GM23338 (cell line): ENCODE measurements around the gene FIGN. TPM values are rescaled to one million over a fixed set of nuclear protein-coding genes. Genes with fewer than 3 reads are reported as not detected.
A peak's percentile ranks its signal among the peaks of the same experiment; 100 is the strongest.

ENCODE experiments used
- ATAC-seq: fragments of 200-7000 bp; cut with Tn5 transposase; 3 replicates; pipeline ENCODE4 v1.9.1; 2020
- DNase-seq: peaks from one replicate; pipeline ENCODE4 v3.0.0-alpha.2; 2015; ENCODE audit warnings: low spot score
- H2AFZ ChIP-seq: fragments of 200-600 bp; sonication (generic); 2 replicates; pipeline ENCODE4 v1.8.0; 2016; ENCODE audit warnings: antibody characterized with exemption, mild to moderate bottlenecking, moderate library complexity
- H3F3A ChIP-seq: fragments of 200-600 bp; sonication (generic); replicated peaks from 2 replicates; pipeline ENCODE4 v1.8.0; 2017; ENCODE audit warnings: antibody characterized with exemption, mixed run types, low read depth
- H3K27ac ChIP-seq: fragments of 200-600 bp; sonication (generic); 2 replicates; pipeline ENCODE4 v1.6.1; 2016; ENCODE audit warnings: low read depth
- H3K27me3 ChIP-seq: fragments of 200-600 bp; sonication (generic); 2 replicates; pipeline ENCODE4 v1.8.0; 2016; ENCODE audit warnings: mild to moderate bottlenecking, mixed run types, moderate library complexity; ENCODE audit not compliant: insufficient read depth
- H3K36me3 ChIP-seq: fragments of 200-600 bp; sonication (generic); 2 replicates; pipeline ENCODE4 v1.8.0; 2016; ENCODE audit warnings: mild to moderate bottlenecking; ENCODE audit not compliant: insufficient read depth
- H3K4me1 ChIP-seq: fragments of 200-600 bp; sonication (generic); 2 replicates; pipeline ENCODE4 v1.8.0; 2016; ENCODE audit warnings: mild to moderate bottlenecking, moderate library complexity; ENCODE audit not compliant: insufficient read depth
- H3K4me2 ChIP-seq: fragments of 200-600 bp; sonication (generic); 2 replicates; pipeline ENCODE4 v1.7.1; 2017; ENCODE audit warnings: mixed run types
- H3K4me3 ChIP-seq: fragments of 200-600 bp; sonication (generic); 2 replicates; pipeline ENCODE4 v1.6.1; 2016; ENCODE audit warnings: mixed run types
- H3K79me2 ChIP-seq: fragments of 200-600 bp; sonication (generic); replicated peaks from 2 replicates; pipeline ENCODE4 v1.8.0; 2017; ENCODE audit warnings: mild to moderate bottlenecking; ENCODE audit not compliant: insufficient read depth
- H3K9me2 ChIP-seq: fragments of 200-600 bp; sonication (generic); 2 replicates; pipeline ENCODE4 v1.8.0; 2017; ENCODE audit not compliant: insufficient read depth
- H4K20me1 ChIP-seq: fragments of 200-600 bp; sonication (generic); replicated peaks from 2 replicates; pipeline ENCODE4 v1.8.0; 2017; ENCODE audit warnings: mild to moderate bottlenecking; ENCODE audit not compliant: insufficient read depth
- H3K27ac Mint-ChIP-seq: 2 replicates; pipeline ENCODE4 v1.8.0; 2020; ENCODE audit warnings: inconsistent platforms, mild to moderate bottlenecking, moderate library complexity, mixed read lengths
- H3K27me3 Mint-ChIP-seq: 3 replicates; pipeline ENCODE4 v1.8.0; 2022; ENCODE audit warnings: low read depth, mild to moderate bottlenecking, moderate library complexity, mixed read lengths, inconsistent platforms; ENCODE audit not compliant: insufficient read depth, poor library complexity
- H3K36me3 Mint-ChIP-seq: 3 replicates; pipeline ENCODE4 v1.8.0; 2021; ENCODE audit warnings: low read depth, mild to moderate bottlenecking, inconsistent platforms, moderate library complexity, mixed read lengths
- H3K4me1 Mint-ChIP-seq: 3 replicates; pipeline ENCODE4 v1.8.0; 2020; ENCODE audit warnings: mild to moderate bottlenecking, inconsistent platforms, mixed read lengths
- H3K4me3 Mint-ChIP-seq: 3 replicates; pipeline ENCODE4 v1.8.0; 2021; ENCODE audit warnings: moderate library complexity, mild to moderate bottlenecking, inconsistent platforms, mixed read lengths
- H3K9me3 Mint-ChIP-seq: 3 replicates; pipeline ENCODE4 v1.8.0; 2020; ENCODE audit warnings: moderate library complexity, mild to moderate bottlenecking, inconsistent platforms, mixed read lengths
- CREB1 ChIP-seq: fragments of 250-450 bp; sonication (Bioruptor Pico); IDR thresholded peaks from 2 replicates; pipeline ENCODE4 v1.5.0; 2020; ENCODE audit warnings: low read depth, mild to moderate bottlenecking, moderate library complexity
- CTCF ChIP-seq, 2 experiments: fragments of 200-600 bp in 1 of 2; sonication (generic) in 1 of 2; conservative IDR thresholded peaks; 2 replicates each; pipeline versions ENCODE4 v1.5.1 to v1.6.1; 2016 to 2017; ENCODE audit warnings: antibody characterized with exemption in 2 of 2, low read depth in 2 of 2, mild to moderate bottlenecking in 2 of 2, moderate library complexity in 1 of 2
- ETS1 ChIP-seq: IDR thresholded peaks from 2 replicates; pipeline ENCODE4 v1.6.1; 2016; ENCODE audit warnings: antibody characterized with exemption
- EZH2 ChIP-seq: fragments of 200-600 bp; sonication (generic); IDR thresholded peaks from one replicate; pipeline ENCODE4 v1.8.0; 2017; ENCODE audit warnings: antibody characterized with exemption, mild to moderate bottlenecking, low read depth; ENCODE audit not compliant: unreplicated experiment
- EZH2phosphoT487 ChIP-seq: fragments of 200-600 bp; sonication (generic); IDR thresholded peaks from one replicate; pipeline ENCODE4 v1.8.1; 2018; ENCODE audit warnings: antibody characterized with exemption; ENCODE audit not compliant: unreplicated experiment
- JUNB ChIP-seq: IDR thresholded peaks from one replicate; pipeline ENCODE4 v1.6.1; 2016; ENCODE audit warnings: antibody characterized with exemption; ENCODE audit not compliant: unreplicated experiment
- NANOG ChIP-seq: IDR thresholded peaks from 2 replicates; pipeline ENCODE4 v1.6.1; 2016; ENCODE audit warnings: antibody characterized with exemption, borderline replicate concordance
- POLR2AphosphoS5 ChIP-seq: IDR thresholded peaks from 2 replicates; pipeline ENCODE4 v1.6.1; 2016; ENCODE audit warnings: antibody characterized with exemption, low read depth
- STAT1 ChIP-seq: IDR thresholded peaks from one replicate; pipeline ENCODE4 v1.6.1; 2016; ENCODE audit warnings: antibody characterized with exemption; ENCODE audit not compliant: unreplicated experiment
- ZNF114 ChIP-seq: fragments of 250-450 bp; sonication (Bioruptor Pico); IDR thresholded peaks from 2 replicates; pipeline ENCODE4 v1.5.0; 2020; ENCODE audit warnings: mild to moderate bottlenecking, moderate library complexity
- polyA plus RNA-seq: library from polyadenylated mRNA; unstranded; fragments of >200 nt; fragmentation: Nextera tagmentation; extraction: Ambion mirVana; gene quantifications from 2 replicates; pipeline ENCODE4 v1.2.1, GENCODE V29; 2016
- total RNA-seq: library from RNA; depleted of rRNA; stranded (reverse); fragments of >200 nt; shearing (Covaris generic); gene quantifications from 2 replicates; pipeline ENCODE4 v1.2.3, GENCODE V29; 2014
- TF ChIP-seq, protein P1 (sequence below): IDR thresholded peaks from one replicate; pipeline ENCODE4 v1.6.1; 2018; ENCODE audit warnings: antibody characterized with exemption; ENCODE audit not compliant: unreplicated experiment

The FIGN gene
- total and polyA plus RNA-seq, 2 experiments from 2014 or later = 17.2 to 23.6 TPM

DNA sequence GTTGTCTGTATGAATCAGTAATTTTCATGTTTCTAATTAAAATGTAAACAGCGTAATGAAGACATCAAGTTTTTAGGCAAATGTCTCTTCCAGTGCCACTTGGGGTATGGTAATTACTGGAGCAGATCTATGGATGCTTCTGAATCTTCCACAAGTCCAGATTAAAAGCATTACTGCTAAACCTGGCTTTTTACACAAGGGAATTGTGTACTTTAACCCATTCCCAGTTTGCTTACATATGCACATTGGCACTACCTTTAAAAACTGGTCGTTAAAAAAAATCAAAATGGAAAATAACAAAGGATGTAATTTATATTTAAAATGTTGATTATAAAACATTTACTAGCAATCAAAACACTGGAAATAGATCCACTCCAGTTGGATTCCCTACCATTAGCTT, 19.7 kb downstream of the FIGN start:
- Histone ChIP-seq H3K79me2 (peaks cover 76% of the 10 kb centered on the region), H3K27me3 (no peaks in the 10 kb centered on the region), H3K27ac (no peak overlapping the region)

GRCh38 chr2:163715668-163716067, 20.1 kb downstream of the FIGN start:
- no peak for DNase-seq
- ATAC-seq = no peak
- H3K4me3 ChIP-seq = no peak overlapping the region
- H3K9me2 ChIP-seq = no peaks in the 10 kb centered on the region
- peaks cover 58% of the 10 kb centered on the region for H3K4me1 Mint-ChIP-seq
- peaks cover 70% of the 10 kb centered on the region for H3K4me1 ChIP-seq
- H4K20me1 ChIP-seq = peaks cover 13% of the 10 kb centered on the region
- H3K4me2 ChIP-seq = 0 out of 2 replicates have a peak overlapping the region, but pooled peaks have one; percentile 33
- no peak overlapping the region for H2AFZ ChIP-seq
- no peaks in the 10 kb centered on the region for H3K27me3 ChIP-seq
- H3F3A ChIP-seq = no peaks in the 10 kb centered on the region
- peaks cover 2% of the 10 kb centered on the region for H3K27me3 Mint-ChIP-seq
- no peaks in the 10 kb centered on the region for H3K36me3 Mint-ChIP-seq
- H3K79me2 ChIP-seq = peaks cover 77% of the 10 kb centered on the region
- H3K36me3 ChIP-seq = no peaks in the 10 kb centered on the region
- H3K4me3 Mint-ChIP-seq = no peak overlapping the region
- H3K27ac Mint-ChIP-seq = no peak overlapping the region
- H3K9me3 Mint-ChIP-seq = no peaks in the 10 kb centered on the region
- H3K27ac ChIP-seq = no peak overlapping the region
- TF ChIP-seq ETS1 (no peak), EZH2phosphoT487 (no peak), JUNB (no peak), ZNF114 (CRISPR knock-in tag) (no peak), NANOG (no peak), POLR2AphosphoS5 (no peak), STAT1 (no peak), EZH2 (no peak), CREB1 (CRISPR knock-in tag) (no peak)
- TF ChIP-seq, protein P1, sequence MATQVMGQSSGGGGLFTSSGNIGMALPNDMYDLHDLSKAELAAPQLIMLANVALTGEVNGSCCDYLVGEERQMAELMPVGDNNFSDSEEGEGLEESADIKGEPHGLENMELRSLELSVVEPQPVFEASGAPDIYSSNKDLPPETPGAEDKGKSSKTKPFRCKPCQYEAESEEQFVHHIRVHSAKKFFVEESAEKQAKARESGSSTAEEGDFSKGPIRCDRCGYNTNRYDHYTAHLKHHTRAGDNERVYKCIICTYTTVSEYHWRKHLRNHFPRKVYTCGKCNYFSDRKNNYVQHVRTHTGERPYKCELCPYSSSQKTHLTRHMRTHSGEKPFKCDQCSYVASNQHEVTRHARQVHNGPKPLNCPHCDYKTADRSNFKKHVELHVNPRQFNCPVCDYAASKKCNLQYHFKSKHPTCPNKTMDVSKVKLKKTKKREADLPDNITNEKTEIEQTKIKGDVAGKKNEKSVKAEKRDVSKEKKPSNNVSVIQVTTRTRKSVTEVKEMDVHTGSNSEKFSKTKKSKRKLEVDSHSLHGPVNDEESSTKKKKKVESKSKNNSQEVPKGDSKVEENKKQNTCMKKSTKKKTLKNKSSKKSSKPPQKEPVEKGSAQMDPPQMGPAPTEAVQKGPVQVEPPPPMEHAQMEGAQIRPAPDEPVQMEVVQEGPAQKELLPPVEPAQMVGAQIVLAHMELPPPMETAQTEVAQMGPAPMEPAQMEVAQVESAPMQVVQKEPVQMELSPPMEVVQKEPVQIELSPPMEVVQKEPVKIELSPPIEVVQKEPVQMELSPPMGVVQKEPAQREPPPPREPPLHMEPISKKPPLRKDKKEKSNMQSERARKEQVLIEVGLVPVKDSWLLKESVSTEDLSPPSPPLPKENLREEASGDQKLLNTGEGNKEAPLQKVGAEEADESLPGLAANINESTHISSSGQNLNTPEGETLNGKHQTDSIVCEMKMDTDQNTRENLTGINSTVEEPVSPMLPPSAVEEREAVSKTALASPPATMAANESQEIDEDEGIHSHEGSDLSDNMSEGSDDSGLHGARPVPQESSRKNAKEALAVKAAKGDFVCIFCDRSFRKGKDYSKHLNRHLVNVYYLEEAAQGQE = no peak

More for the DNA sequence above, 19.7 kb downstream of the FIGN start:
- H3K4me2 ChIP-seq = no peak overlapping the region
- no peaks in the 10 kb centered on the region for H3K36me3 Mint-ChIP-seq
- H3K27ac Mint-ChIP-seq = no peak overlapping the region
- no peak for TF ChIP-seq STAT1
- no peak for TF ChIP-seq POLR2AphosphoS5
- TF ChIP-seq JUNB = no peak
- no peak for TF ChIP-seq CTCF (conservative IDR thresholded peaks at IDR 0.05; ENCODE audit: low read depth in 2 of 2)
- TF ChIP-seq CREB1 (CRISPR knock-in tag) = no peak
- H3K27me3 Mint-ChIP-seq = peaks cover 2% of the 10 kb centered on the region
- DNase-seq (no peak), ATAC-seq (no peak)
- peaks cover 13% of the 10 kb centered on the region for H4K20me1 ChIP-seq
- H2AFZ ChIP-seq = no peak overlapping the region
- H3K9me2 ChIP-seq = no peaks in the 10 kb centered on the region
- H3K4me3 ChIP-seq = no peak overlapping the region
- peaks cover 66% of the 10 kb centered on the region for H3K4me1 ChIP-seq
- H3K4me1 Mint-ChIP-seq = peaks cover 53% of the 10 kb centered on the region
- no peaks in the 10 kb centered on the region for H3K36me3 ChIP-seq
- H3K9me3 Mint-ChIP-seq = no peaks in the 10 kb centered on the region
- H3F3A ChIP-seq = no peaks in the 10 kb centered on the region
- H3K4me3 Mint-ChIP-seq = no peak overlapping the region
